LNCaP clone FGC (cell line): ENCODE results near the gene SLF2.

Experiments used
- DNase-seq: peaks from one replicate; pipeline ENCODE4 v3.0.0-alpha.2; 2011; ENCODE audit warnings: low read depth
- H3K4me3 ChIP-seq: 2 replicates; pipeline ENCODE4 v1.5.1; 2011; ENCODE audit warnings: mild to moderate bottlenecking, low read depth, low read length, control low read depth
- TF ChIP-seq, protein P1 (sequence below): IDR thresholded peaks from 2 replicates; pipeline ENCODE4 v1.5.1; 2012; ENCODE audit warnings: mild to moderate bottlenecking; ENCODE audit not compliant: control insufficient read depth, insufficient read depth; ENCODE audit errors: extremely low read depth

SLF2 gene

DNA sequence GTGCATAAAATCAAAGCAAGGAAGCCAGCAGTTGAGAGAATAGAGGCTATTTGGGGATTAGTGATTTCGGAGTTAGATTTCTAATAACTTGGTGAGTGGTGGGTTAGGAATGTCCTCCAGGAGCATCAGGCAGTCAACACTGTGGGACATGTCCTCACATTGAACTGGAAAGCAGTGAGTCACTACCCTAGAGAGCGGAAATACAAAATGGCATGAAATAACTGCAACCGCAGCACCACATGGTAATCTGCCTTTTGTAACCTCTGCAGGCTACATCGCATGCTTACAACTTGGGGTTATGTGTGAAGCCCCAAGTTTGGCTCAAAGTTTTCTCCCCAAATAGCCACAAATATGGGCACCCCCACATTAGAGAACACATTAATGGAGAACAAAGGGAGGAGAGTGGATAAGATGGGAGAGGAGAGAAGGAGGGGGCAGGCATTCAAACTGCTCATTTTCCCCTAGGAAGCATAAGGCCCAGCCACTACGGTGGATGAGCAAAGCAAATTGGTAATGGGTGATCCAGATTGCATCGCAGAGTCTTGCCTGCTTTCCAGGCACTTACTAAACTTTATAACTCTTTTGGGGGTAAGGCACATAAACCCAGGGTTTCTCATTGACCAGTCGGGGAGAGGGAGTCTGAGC is 22.0 kb upstream of the SLF2 start:
- no peak for DNase-seq
- no peak overlapping the region for H3K4me3 ChIP-seq
- TF ChIP-seq, protein P1, sequence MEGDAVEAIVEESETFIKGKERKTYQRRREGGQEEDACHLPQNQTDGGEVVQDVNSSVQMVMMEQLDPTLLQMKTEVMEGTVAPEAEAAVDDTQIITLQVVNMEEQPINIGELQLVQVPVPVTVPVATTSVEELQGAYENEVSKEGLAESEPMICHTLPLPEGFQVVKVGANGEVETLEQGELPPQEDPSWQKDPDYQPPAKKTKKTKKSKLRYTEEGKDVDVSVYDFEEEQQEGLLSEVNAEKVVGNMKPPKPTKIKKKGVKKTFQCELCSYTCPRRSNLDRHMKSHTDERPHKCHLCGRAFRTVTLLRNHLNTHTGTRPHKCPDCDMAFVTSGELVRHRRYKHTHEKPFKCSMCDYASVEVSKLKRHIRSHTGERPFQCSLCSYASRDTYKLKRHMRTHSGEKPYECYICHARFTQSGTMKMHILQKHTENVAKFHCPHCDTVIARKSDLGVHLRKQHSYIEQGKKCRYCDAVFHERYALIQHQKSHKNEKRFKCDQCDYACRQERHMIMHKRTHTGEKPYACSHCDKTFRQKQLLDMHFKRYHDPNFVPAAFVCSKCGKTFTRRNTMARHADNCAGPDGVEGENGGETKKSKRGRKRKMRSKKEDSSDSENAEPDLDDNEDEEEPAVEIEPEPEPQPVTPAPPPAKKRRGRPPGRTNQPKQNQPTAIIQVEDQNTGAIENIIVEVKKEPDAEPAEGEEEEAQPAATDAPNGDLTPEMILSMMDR, result no peak

DNA sequence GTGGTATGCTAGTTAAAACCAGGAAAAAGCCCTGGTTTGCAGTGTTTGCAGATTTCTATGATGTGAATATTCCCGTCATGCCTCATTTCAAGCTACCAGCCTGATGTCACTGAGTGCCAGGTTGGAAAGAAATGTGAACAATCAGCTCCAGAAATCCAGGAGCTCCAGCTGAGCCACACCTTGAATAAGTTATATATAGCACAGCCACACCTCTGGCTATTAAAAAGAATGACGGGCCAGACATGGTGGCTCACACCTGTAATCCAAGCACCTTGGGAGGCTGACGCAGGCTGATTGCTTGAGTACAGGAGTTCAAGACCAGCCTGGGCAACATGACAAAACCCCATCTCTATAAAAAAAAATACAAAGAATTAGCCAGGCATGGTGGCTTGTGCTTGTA is 18.7 kb upstream of the SLF2 start:
- TF ChIP-seq, protein P1, result no peak
- DNase-seq, result no peak
- H3K4me3 ChIP-seq, result no peak overlapping the region

DNA sequence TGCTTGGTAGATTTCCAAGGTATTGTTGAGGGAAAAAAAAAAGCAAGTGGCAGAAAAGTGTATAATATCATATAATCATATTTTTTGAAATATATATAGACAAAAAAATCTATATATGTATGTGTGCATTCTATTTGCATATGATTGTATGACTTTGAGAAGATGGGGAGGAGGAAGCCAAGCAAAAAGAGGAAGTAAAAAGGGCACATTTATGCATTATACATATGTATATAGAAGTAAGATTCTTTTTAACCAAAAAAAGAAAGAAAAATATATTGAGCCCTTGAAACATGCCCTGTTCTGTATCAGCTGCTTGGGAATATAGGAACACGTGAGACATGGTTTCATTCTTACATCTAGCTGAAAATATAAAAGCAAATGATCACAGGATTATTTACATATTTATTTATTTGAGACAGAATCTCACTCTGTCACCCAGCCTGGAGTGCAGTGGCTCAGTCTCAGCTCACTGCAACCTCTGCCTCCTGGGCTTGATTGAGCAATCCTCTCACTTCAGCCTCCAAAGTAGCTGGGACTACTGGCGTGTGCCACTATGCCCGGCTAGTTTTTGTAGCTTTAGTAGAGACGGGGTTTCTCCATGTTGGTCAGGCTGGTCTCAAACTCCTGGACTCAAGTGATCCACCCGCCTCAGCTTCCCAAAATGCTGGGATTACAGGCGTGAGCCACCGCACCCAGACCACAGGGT is 18.0 kb upstream of the SLF2 start:
- H3K4me3 ChIP-seq, result no peak overlapping the region
- TF ChIP-seq, protein P1, result no peak
- DNase-seq, result no peak

DNA sequence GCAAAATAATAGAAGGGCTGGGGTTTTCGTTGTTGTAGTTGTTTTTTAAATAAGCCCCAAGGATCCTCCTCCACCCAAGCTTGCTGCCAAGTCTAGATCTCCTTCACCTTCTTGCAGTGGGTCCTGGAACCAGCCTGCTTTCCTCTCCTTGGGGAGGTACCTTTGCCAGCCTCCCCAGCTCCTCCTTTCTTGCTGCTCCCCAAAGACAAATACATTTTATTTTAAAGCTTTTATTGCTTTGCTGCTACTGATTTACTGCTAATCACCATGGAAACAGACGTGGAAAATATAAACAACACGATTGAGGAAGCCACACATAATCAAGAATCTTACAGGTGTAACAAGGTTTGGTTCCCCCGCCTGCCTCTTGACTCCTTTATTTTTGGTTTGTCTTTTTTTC is 17.4 kb upstream of the SLF2 start:
- H3K4me3 ChIP-seq, result no peak overlapping the region
- no peak for DNase-seq
- TF ChIP-seq, protein P1, result no peak

DNA sequence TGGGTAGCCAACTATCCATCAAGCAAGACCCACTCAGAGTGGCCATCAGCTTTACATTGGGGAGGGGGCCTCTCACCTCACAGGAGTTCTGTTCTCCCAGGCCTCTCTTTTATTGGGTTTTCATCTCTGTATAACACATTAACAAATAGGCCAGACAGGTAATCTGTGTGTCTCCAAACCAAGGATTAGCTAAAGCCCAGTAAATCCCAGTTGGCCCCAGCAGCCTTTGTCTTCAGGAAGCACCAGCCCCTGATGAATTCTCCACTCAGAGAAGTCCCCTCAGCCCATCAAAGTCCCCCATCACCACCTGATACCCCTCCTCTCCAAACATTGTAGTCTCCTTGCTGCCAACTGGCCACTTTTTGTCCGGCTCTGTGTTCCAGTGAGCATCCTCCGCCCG is 16.9 kb upstream of the SLF2 start:
- TF ChIP-seq, protein P1, result no peak
- DNase-seq, result no peak
- H3K4me3 ChIP-seq, result no peak overlapping the region

DNA sequence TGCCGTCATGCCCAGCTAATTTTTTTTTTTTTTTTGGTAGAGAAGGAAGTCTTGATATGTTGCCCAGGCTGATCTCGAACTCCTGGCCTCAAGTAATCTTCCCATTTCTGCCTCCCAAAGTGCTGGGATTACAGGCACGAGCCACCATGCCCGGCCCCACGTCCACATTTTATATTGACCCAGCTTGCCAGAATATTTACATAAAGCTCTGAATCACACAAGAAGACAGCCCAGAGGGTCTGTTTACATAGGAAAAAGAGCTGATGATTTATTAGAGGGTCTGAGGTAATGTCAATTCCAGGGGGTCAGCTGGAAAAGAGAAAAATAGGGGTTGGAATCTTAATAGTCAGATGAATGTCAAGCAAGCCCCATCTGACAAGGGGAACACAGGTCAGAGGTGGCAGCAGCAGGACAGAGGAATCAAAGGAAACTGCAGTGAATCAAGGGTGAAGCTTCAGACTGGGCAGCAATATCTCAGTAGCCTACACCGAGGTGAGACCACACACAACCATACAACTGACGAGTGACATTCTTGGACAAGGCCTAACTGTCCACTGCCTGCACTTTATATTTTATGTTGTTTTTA is 15.8 kb upstream of the SLF2 start:
- no peak for DNase-seq
- TF ChIP-seq, protein P1, result no peak
- H3K4me3 ChIP-seq, result no peak overlapping the region

DNA sequence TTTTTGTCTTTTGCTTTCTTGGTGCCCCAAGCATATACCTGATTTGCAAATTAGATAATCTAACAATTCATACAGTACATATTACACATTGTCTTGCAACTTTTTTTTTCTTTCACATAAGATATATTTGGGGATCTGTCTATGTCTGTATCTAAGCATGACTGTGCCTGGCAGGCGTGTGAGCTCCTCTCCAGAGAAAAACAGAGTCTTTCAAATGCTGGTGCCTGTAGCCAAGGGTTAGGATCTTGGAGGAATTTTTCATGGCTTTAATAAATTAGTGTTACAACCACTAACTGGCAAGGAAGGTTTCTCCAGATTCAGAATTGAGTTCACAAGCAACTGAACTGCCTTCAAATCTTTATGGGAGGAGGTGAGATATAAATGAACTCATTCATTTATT is 14.8 kb upstream of the SLF2 start:
- TF ChIP-seq, protein P1, result no peak
- no peak for DNase-seq
- no peak overlapping the region for H3K4me3 ChIP-seq
